GM12865 (cell line): ENCODE measurements around the gene TBX2.
A peak's percentile ranks its signal among the peaks of the same experiment; 100 is the strongest.
"Not testable (repeated sequence)": the region's sequence is repeated elsewhere in the genome, so short reads cannot be mapped to it uniquely, and the experiment has no call there.

ENCODE experiments used
- DNase-seq: peaks from one replicate; pipeline ENCODE4 v3.0.0; 2010; ENCODE audit warnings: low read depth
- H3K4me3 ChIP-seq: 2 replicates; pipeline ENCODE4 v1.5.1; 2011; ENCODE audit warnings: mild to moderate bottlenecking, low read depth, low read length, control low read depth
- CTCF ChIP-seq: IDR thresholded peaks from 2 replicates; pipeline ENCODE4 v1.5.1; 2011; ENCODE audit warnings: low read length, control low read depth, low read depth, inconsistent platforms; ENCODE audit not compliant: insufficient read depth; ENCODE audit errors: missing control alignments

The TBX2 gene

GRCh38 chr17:61429274-61429673 is 29.6 kb downstream of the TBX2 start:
- no peak overlapping the region for H3K4me3 ChIP-seq
- no peak for TF ChIP-seq CTCF
- no peak for DNase-seq

GRCh38 chr17:61429831-61430230 is 30.2 kb downstream of the TBX2 start:
- H3K4me3 ChIP-seq, DNase-seq: not testable (repeated sequence)

GRCh38 chr17:61431594-61432311 is 32.1 kb downstream of the TBX2 start:
- no peak for DNase-seq
- TF ChIP-seq CTCF: no peak
- no peak overlapping the region for H3K4me3 ChIP-seq

- no peak for TF ChIP-seq CTCF
- no peak overlapping the region for H3K4me3 ChIP-seq
- DNase-seq: no peak
Measured at GRCh38 chr17:61436273-61436672, 36.6 kb downstream of the TBX2 start.

GRCh38 chr17:61436995-61437704 is 37.5 kb downstream of the TBX2 start:
- no peak for TF ChIP-seq CTCF
- H3K4me3 ChIP-seq: no peak overlapping the region
- no peak for DNase-seq

GRCh38 chr17:61440697-61441096 is 41.1 kb downstream of the TBX2 start:
- no peak for TF ChIP-seq CTCF
- H3K4me3 ChIP-seq: no peak overlapping the region
- DNase-seq: peak; percentile 44

GRCh38 chr17:61441507-61441906 is 41.9 kb downstream of the TBX2 start:
- not testable (repeated sequence) for H3K4me3 ChIP-seq, DNase-seq
